Caco-2 (cell line): ENCODE data around the gene C11orf58. TPM values are rescaled to one million over a fixed set of nuclear protein-coding genes. Genes with fewer than 3 reads are reported as not detected.

Experiments
- BruUV-seq: library from RNA; stranded (reverse); fragments of 400-500 nt; replicated peaks from 2 replicates; lab custom pipeline; 2021; lab: Mats Ljungman, UMichigan
- CTCF ChIA-PET: fragments of 300-600 bp; sonication (Branson Sonifier 250); formaldehyde crosslinking; loops from one replicate; lab custom pipeline; 2022; ENCODE audit warnings: antibody characterized with exemption; lab: Charles Lee
- POLR2A ChIA-PET: fragments of 300-600 bp; sonication (Branson Sonifier 250); formaldehyde crosslinking; loops from one replicate; lab custom pipeline; 2022; ENCODE audit warnings: antibody characterized with exemption; lab: Charles Lee
- DNase-seq, 2 experiments: peaks; one replicate each; pipeline versions ENCODE4 v3.0.0 to v3.0.0-alpha.2; 2020 to 2022
- H3K27me3 ChIP-seq: replicated peaks from 2 replicates; pipeline ENCODE4 v1.6.0; 2011; ENCODE audit warnings: low read length; ENCODE audit not compliant: control insufficient read depth, insufficient read depth
- H3K36me3 ChIP-seq: 2 replicates; pipeline ENCODE4 v1.5.1; 2011; ENCODE audit warnings: low read length; ENCODE audit not compliant: control insufficient read depth, insufficient read depth
- H3K4me1 ChIP-seq: fragments of 250-450 bp; sonication (Bioruptor Pico); 2 replicates; pipeline ENCODE4 v1.5.1; 2020; ENCODE audit warnings: mild to moderate bottlenecking
- H3K4me3 ChIP-seq: 2 replicates; pipeline ENCODE4 v1.5.1; 2011; ENCODE audit warnings: low read depth, mild to moderate bottlenecking, control low read depth, low read length
- H3K9me3 ChIP-seq: fragments of 250-450 bp; sonication (Bioruptor Pico); 2 replicates; pipeline ENCODE4 v1.5.1; 2020; ENCODE audit warnings: mild to moderate bottlenecking, moderate library complexity
- H3K27ac Mint-ChIP-seq: one replicate; pipeline ENCODE4 v1.8.0; 2022; ENCODE audit warnings: mixed read lengths; ENCODE audit not compliant: unreplicated experiment
- H3K27me3 Mint-ChIP-seq: one replicate; pipeline ENCODE4 v1.8.0; 2022; ENCODE audit warnings: mixed read lengths; ENCODE audit not compliant: insufficient read depth, unreplicated experiment
- H3K36me3 Mint-ChIP-seq: one replicate; pipeline ENCODE4 v1.8.0; 2022; ENCODE audit warnings: mild to moderate bottlenecking, mixed read lengths; ENCODE audit not compliant: insufficient read depth, unreplicated experiment
- H3K4me1 Mint-ChIP-seq: one replicate; pipeline ENCODE4 v1.8.0; 2022; ENCODE audit warnings: low read depth, mixed read lengths; ENCODE audit not compliant: unreplicated experiment
- H3K4me3 Mint-ChIP-seq: one replicate; pipeline ENCODE4 v1.8.0; 2022; ENCODE audit warnings: mild to moderate bottlenecking, moderate library complexity, mixed read lengths; ENCODE audit not compliant: unreplicated experiment
- H3K9me3 Mint-ChIP-seq: one replicate; pipeline ENCODE4 v1.8.0; 2022; ENCODE audit warnings: mixed read lengths; ENCODE audit not compliant: unreplicated experiment
- intact Hi-C: fragments of 100-400 bp; cut with micrococcal nuclease; formaldehyde crosslinking; loops from one replicate; pipeline ENCODE4 v1.10.0; 2022; ENCODE audit not compliant: unreplicated experiment
- total RNA-seq: library from RNA; stranded (reverse); gene quantifications from 2 replicates; pipeline ENCODE4 v1.2.3, GENCODE V29; 2022
- TF ChIP-seq, protein P1 (sequence below), 2 experiments: fragments of 200-600 bp in 1 of 2; IDR thresholded peaks; 1 replicate in 1 of 2; 2 replicates in 1 of 2; pipeline versions ENCODE4 v1.5.1 to v1.8.0; 2011 to 2022; ENCODE audit warnings: antibody characterized with exemption in 1 of 2, control low read depth in 1 of 2, inconsistent platforms in 1 of 2, low read depth in 1 of 2, low read length in 1 of 2, mild to moderate bottlenecking in 1 of 2, moderate library complexity in 1 of 2; ENCODE audit not compliant: insufficient read depth in 1 of 2, severe bottlenecking in 1 of 2, unreplicated experiment in 1 of 2

Gene C11orf58
- total RNA-seq, 1 experiment from 2014 or later: 209 TPM

DNA sequence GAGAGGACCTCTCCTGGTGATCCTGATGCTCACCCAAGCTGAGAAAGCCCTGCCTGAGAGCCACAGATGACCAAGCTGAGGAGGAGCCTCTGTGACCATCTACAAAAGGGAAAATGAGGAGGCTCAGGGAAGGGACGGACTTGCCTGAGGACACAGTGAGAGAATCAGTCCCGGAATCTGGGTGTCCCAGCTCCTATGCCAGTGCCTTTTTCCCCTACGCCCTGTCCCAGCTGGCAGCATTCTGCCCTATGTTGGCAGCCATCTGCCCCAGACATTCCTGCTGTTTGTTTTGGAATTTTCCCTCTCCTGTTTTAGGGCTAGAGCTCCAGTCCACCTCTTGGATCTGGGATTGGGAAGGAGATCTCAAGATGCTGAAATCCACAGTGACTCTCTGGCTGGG is 54.6 kb downstream of the C11orf58 start:
- no peaks in the 10 kb centered on the region for H3K4me1 ChIP-seq
- no peak overlapping the region for H3K4me3 Mint-ChIP-seq
- CTCF ChIA-PET: interaction anchor here (0.9 kb wide), 1 partner anchor 9 kb away, joined by 3 read pairs; no protein-coding TSS in a partner anchor
- POLR2A ChIA-PET: no interaction called here
- H3K4me3 ChIP-seq: no peak overlapping the region
- DNase-seq: no peak
- H3K36me3 Mint-ChIP-seq: peaks cover 46% of the 10 kb centered on the region
- H3K4me1 Mint-ChIP-seq: no peaks in the 10 kb centered on the region
- no TSS peak for BruUV-seq
- H3K9me3 Mint-ChIP-seq: no peaks in the 10 kb centered on the region
- no peaks in the 10 kb centered on the region for H3K27me3 Mint-ChIP-seq
- H3K9me3 ChIP-seq: no peaks in the 10 kb centered on the region
- TF ChIP-seq, protein P1, sequence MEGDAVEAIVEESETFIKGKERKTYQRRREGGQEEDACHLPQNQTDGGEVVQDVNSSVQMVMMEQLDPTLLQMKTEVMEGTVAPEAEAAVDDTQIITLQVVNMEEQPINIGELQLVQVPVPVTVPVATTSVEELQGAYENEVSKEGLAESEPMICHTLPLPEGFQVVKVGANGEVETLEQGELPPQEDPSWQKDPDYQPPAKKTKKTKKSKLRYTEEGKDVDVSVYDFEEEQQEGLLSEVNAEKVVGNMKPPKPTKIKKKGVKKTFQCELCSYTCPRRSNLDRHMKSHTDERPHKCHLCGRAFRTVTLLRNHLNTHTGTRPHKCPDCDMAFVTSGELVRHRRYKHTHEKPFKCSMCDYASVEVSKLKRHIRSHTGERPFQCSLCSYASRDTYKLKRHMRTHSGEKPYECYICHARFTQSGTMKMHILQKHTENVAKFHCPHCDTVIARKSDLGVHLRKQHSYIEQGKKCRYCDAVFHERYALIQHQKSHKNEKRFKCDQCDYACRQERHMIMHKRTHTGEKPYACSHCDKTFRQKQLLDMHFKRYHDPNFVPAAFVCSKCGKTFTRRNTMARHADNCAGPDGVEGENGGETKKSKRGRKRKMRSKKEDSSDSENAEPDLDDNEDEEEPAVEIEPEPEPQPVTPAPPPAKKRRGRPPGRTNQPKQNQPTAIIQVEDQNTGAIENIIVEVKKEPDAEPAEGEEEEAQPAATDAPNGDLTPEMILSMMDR (IDR thresholded peaks at IDR 0.05; ENCODE audit: insufficient read depth in 1 of 2, low read depth in 1 of 2, low read length in 1 of 2, severe bottlenecking in 1 of 2, unreplicated experiment in 1 of 2): no peak
- no peaks in the 10 kb centered on the region for H3K36me3 ChIP-seq
- intact Hi-C loops: no loop called here
- H3K27me3 ChIP-seq: no peaks in the 10 kb centered on the region
- no peak overlapping the region for H3K27ac Mint-ChIP-seq

DNA sequence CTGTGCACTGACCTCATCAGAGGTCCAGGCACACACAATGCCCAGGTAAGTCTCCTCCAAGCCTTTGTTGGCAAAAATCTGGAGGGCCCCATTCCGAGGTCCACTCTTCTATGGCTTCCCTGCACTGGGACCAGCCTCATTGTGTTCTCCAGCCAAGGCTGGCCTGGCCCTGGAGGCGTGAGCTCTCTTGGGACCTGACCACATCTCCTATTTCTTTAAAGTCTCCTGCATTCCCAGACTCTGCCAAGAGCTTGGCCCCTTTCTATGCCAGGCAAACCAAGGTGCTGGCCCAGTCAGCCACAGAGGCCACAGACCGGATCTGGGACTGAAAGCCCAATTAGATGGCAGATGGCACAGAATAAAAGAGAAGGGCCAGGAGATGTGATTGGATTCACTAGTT is 55.1 kb downstream of the C11orf58 start:
- no peak overlapping the region for H3K27ac Mint-ChIP-seq
- H3K4me1 ChIP-seq: no peaks in the 10 kb centered on the region
- POLR2A ChIA-PET: no interaction called here
- no peaks in the 10 kb centered on the region for H3K27me3 ChIP-seq
- H3K9me3 Mint-ChIP-seq: no peaks in the 10 kb centered on the region
- DNase-seq: no peak
- H3K36me3 Mint-ChIP-seq: peaks cover 46% of the 10 kb centered on the region
- H3K27me3 Mint-ChIP-seq: no peaks in the 10 kb centered on the region
- BruUV-seq: no TSS peak
- CTCF ChIA-PET: no interaction called here
- intact Hi-C loops: no loop called here
- no peak overlapping the region for H3K4me3 Mint-ChIP-seq
- H3K4me3 ChIP-seq: no peak overlapping the region
- H3K36me3 ChIP-seq: no peaks in the 10 kb centered on the region
- H3K4me1 Mint-ChIP-seq: no peaks in the 10 kb centered on the region
- H3K9me3 ChIP-seq: no peaks in the 10 kb centered on the region
- TF ChIP-seq, protein P1 (IDR thresholded peaks at IDR 0.05; ENCODE audit: insufficient read depth in 1 of 2, low read depth in 1 of 2, low read length in 1 of 2, severe bottlenecking in 1 of 2, unreplicated experiment in 1 of 2): no peak

DNA sequence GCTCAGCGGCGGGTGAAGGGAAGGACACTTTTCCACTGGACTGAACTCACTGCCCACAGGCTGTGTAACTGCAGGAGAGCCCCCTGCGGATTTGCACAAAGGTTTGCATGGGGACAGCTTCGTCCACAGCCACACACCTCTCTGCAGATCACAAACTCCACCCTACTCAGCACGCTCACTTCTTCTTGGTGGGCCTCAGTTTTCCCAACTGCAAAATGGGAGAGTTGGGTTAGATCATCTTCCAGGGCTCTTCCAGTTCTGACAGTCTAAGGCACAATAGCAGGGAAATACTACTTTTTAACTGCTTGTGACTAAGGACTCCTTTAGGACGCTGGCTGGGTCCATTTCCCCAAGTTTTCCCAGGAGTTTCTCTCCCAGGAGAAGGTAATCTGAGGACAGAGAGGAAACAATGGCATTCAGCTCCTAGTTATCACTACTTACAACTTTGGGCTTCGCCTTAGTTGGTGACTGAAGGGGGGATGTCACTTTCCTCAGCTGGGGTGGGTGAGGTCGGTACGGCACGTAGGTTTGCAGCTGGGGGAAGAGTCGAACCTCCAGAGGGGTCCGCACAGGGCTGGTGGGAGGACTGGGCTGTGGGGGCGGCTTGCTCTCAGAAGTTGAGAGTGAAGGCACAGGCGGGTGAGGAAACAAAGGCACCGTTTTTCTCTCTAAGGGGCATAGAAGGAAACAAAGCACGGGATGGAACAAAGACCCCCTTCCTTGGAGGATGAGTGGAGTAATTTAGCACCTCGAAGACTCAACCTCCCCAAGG is 55.8 kb downstream of the C11orf58 start:
- H3K4me3 ChIP-seq: no peak overlapping the region
- Mint-ChIP-seq H3K27ac (no peak overlapping the region), H3K27me3 (no peaks in the 10 kb centered on the region), H3K4me1 (no peaks in the 10 kb centered on the region), H3K36me3 (peaks cover 46% of the 10 kb centered on the region), H3K4me3 (no peak overlapping the region), H3K9me3 (no peaks in the 10 kb centered on the region)
- no peaks in the 10 kb centered on the region for H3K9me3 ChIP-seq
- ChIA-PET CTCF (no interaction called here), POLR2A (no interaction called here)
- TF ChIP-seq, protein P1 (IDR thresholded peaks at IDR 0.05; ENCODE audit: insufficient read depth in 1 of 2, low read depth in 1 of 2, low read length in 1 of 2, severe bottlenecking in 1 of 2, unreplicated experiment in 1 of 2): no peak
- no peak for DNase-seq
- no peaks in the 10 kb centered on the region for H3K4me1 ChIP-seq
- intact Hi-C loops: no loop called here
- H3K36me3 ChIP-seq: no peaks in the 10 kb centered on the region
- H3K27me3 ChIP-seq: no peaks in the 10 kb centered on the region
- BruUV-seq: no TSS peak
